Keratinocyte (primary cell): ENCODE results near the gene GLRX5. TPM values are rescaled to one million over a fixed set of nuclear protein-coding genes. Genes with fewer than 3 reads are reported as not detected.

Source experiments
- DNase-seq: peaks from one replicate; pipeline ENCODE4 v3.0.0-alpha.2; 2011; ENCODE audit warnings: low read depth, missing footprints, low spot score
- FAIRE-seq: peaks from 2 replicates; lab custom pipeline; 2011; peaks lifted over from hg19 to GRCh38; lab: Jason Lieb, UNC
- H2AFZ ChIP-seq: 2 replicates; pipeline ENCODE4 v1.6.0; 2012; ENCODE audit warnings: low read length, control low read depth, inconsistent platforms; ENCODE audit not compliant: control insufficient read depth
- H3K27ac ChIP-seq: 2 replicates; pipeline ENCODE4 v1.5.1; 2011; ENCODE audit warnings: low read length; ENCODE audit not compliant: control insufficient read depth, insufficient read depth
- H3K27me3 ChIP-seq: 3 replicates; pipeline ENCODE4 v1.6.0; 2011; ENCODE audit warnings: low read length; ENCODE audit not compliant: control insufficient read depth, insufficient read depth; ENCODE audit errors: extremely low read depth
- H3K36me3 ChIP-seq, 2 experiments: 2 replicates in 1 of 2; 3 replicates in 1 of 2; pipeline ENCODE4 v1.5.1; 2011; ENCODE audit warnings: low read length in 2 of 2, mild to moderate bottlenecking in 1 of 2; ENCODE audit not compliant: control insufficient read depth in 2 of 2, insufficient read depth in 2 of 2; ENCODE audit errors: extremely low read depth in 1 of 2
- H3K4me1 ChIP-seq: 3 replicates; pipeline ENCODE4 v1.5.1; 2011; ENCODE audit warnings: low read length; ENCODE audit not compliant: control insufficient read depth, insufficient read depth; ENCODE audit errors: extremely low read depth
- H3K4me2 ChIP-seq: 3 replicates; pipeline ENCODE4 v1.6.0; 2011; ENCODE audit warnings: low read depth, low read length; ENCODE audit not compliant: control insufficient read depth, insufficient read depth; ENCODE audit errors: extremely low read depth
- H3K4me3 ChIP-seq, 3 experiments: fragments of 200-600 bp in 1 of 3; sonication (generic) in 1 of 3; 2 replicates in 2 of 3; 3 replicates in 1 of 3; pipeline ENCODE4 v1.5.1; 2011 to 2016; ENCODE audit warnings: low read length in 3 of 3, mild to moderate bottlenecking in 3 of 3, control low read depth in 2 of 3, inconsistent platforms in 1 of 3, low read depth in 1 of 3, mixed read lengths in 1 of 3, mixed run types in 1 of 3, moderate library complexity in 1 of 3; ENCODE audit not compliant: control insufficient read depth in 2 of 3, insufficient read depth in 2 of 3; ENCODE audit errors: extremely low read depth in 1 of 3
- H3K79me2 ChIP-seq: 2 replicates; pipeline ENCODE4 v1.6.0; 2012; ENCODE audit warnings: low read length; ENCODE audit not compliant: control insufficient read depth, insufficient read depth
- H3K9ac ChIP-seq: 3 replicates; pipeline ENCODE4 v1.6.0; 2011; ENCODE audit warnings: low read length; ENCODE audit not compliant: control insufficient read depth, insufficient read depth; ENCODE audit errors: extremely low read depth
- H3K9me1 ChIP-seq: 3 replicates; pipeline ENCODE4 v1.6.0; 2011; ENCODE audit warnings: low read length; ENCODE audit not compliant: control insufficient read depth, insufficient read depth; ENCODE audit errors: extremely low read depth
- H3K9me3 ChIP-seq: 2 replicates; pipeline ENCODE4 v1.5.1; 2012; ENCODE audit warnings: low read depth, low read length; ENCODE audit not compliant: control insufficient read depth
- H4K20me1 ChIP-seq: 3 replicates; pipeline ENCODE4 v1.6.0; 2011; ENCODE audit warnings: low read length; ENCODE audit not compliant: control insufficient read depth, insufficient read depth; ENCODE audit errors: extremely low read depth
- EZH2 ChIP-seq: IDR thresholded peaks from one replicate; pipeline ENCODE4 v1.6.1; 2012; ENCODE audit warnings: inconsistent platforms, mild to moderate bottlenecking, low read length, moderate library complexity
- dilution Hi-C: fragments of 300-500 bp; cut with MboI; formaldehyde crosslinking; loops from one replicate; pipeline ENCODE4 v1.7.0; 2020; ENCODE audit warnings: low sequenced_read_pairs; ENCODE audit not compliant: extremely low pct_ligation_motif_present
- polyA plus RNA-seq, 5 experiments: library from polyadenylated mRNA; depleted of rRNA in 3 of 5; stranded (reverse) in 3 of 5; stranded (forward) in 1 of 5; unstranded in 1 of 5; fragments of >200 nt; gene quantifications; 1 replicate in 1 of 5; 2 replicates in 3 of 5; 3 replicates in 1 of 5; pipeline versions ENCODE4 v1.2.1 to v1.2.3, GENCODE V29; 2011 to 2012; ENCODE audit warnings: missing spikeins in 2 of 5, low read depth in 1 of 5, low replicate concordance in 1 of 5
- TF ChIP-seq, protein P1 (sequence below), 3 experiments: IDR thresholded peaks in 1 of 3; conservative IDR thresholded peaks in 1 of 3; optimal IDR thresholded peaks in 1 of 3; 2 replicates in 2 of 3; 3 replicates in 1 of 3; pipeline versions ENCODE3 to v1.5.1; 2011; ENCODE audit warnings: low read length in 3 of 3, mild to moderate bottlenecking in 3 of 3, moderate library complexity in 2 of 3, control low read depth in 1 of 3, inconsistent platforms in 1 of 3; ENCODE audit not compliant: insufficient read depth in 2 of 3; ENCODE audit errors: extremely low read depth in 1 of 3

GLRX5 gene
- polyA plus RNA-seq, 1 donor (not counting 4 experiments of a cell fraction or from before 2014, with no cell fraction given), result 60.9 TPM

GRCh38 chr14:95495076-95495475 is 39.8 kb upstream of the GLRX5 start:
- no peak overlapping the region for H3K27ac ChIP-seq
- DNase-seq (no peak), FAIRE-seq (no peak)
- H3K79me2 ChIP-seq, result no peaks in the 10 kb centered on the region
- H4K20me1 ChIP-seq, result no peaks in the 10 kb centered on the region
- H3K27me3 ChIP-seq, result no peaks in the 10 kb centered on the region
- no peaks in the 10 kb centered on the region for H3K9me1 ChIP-seq
- H3K9ac ChIP-seq, result no peak overlapping the region
- no peak overlapping the region for H3K4me2 ChIP-seq
- no peak overlapping the region for H3K4me3 ChIP-seq
- H3K4me1 ChIP-seq, result peaks cover 26% of the 10 kb centered on the region
- no peak overlapping the region for H2AFZ ChIP-seq
- no peaks in the 10 kb centered on the region for H3K36me3 ChIP-seq
- no peaks in the 10 kb centered on the region for H3K9me3 ChIP-seq
- dilution Hi-C loops, result no loop called here
- TF ChIP-seq, protein P1, sequence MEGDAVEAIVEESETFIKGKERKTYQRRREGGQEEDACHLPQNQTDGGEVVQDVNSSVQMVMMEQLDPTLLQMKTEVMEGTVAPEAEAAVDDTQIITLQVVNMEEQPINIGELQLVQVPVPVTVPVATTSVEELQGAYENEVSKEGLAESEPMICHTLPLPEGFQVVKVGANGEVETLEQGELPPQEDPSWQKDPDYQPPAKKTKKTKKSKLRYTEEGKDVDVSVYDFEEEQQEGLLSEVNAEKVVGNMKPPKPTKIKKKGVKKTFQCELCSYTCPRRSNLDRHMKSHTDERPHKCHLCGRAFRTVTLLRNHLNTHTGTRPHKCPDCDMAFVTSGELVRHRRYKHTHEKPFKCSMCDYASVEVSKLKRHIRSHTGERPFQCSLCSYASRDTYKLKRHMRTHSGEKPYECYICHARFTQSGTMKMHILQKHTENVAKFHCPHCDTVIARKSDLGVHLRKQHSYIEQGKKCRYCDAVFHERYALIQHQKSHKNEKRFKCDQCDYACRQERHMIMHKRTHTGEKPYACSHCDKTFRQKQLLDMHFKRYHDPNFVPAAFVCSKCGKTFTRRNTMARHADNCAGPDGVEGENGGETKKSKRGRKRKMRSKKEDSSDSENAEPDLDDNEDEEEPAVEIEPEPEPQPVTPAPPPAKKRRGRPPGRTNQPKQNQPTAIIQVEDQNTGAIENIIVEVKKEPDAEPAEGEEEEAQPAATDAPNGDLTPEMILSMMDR (optimal IDR thresholded peaks at IDR 0.05 in 1 of 3, IDR thresholded peaks at IDR 0.05 in 1 of 3, conservative IDR thresholded peaks at IDR 0.05 in 1 of 3; ENCODE audit: extremely low read depth in 1 of 3, insufficient read depth in 2 of 3, low read length in 3 of 3), result no peak
- TF ChIP-seq EZH2, result no peak

GRCh38 chr14:95495538-95496025 is 39.3 kb upstream of the GLRX5 start:
- H3K4me1 ChIP-seq, result peaks cover 21% of the 10 kb centered on the region
- no peak for TF ChIP-seq EZH2
- TF ChIP-seq, protein P1 (optimal IDR thresholded peaks at IDR 0.05 in 1 of 3, IDR thresholded peaks at IDR 0.05 in 1 of 3, conservative IDR thresholded peaks at IDR 0.05 in 1 of 3; ENCODE audit: extremely low read depth in 1 of 3, insufficient read depth in 2 of 3, low read length in 3 of 3), result no peak
- DNase-seq (no peak), FAIRE-seq (peak; percentile 87)
- H3K27ac ChIP-seq, result no peak overlapping the region
- H3K27me3 ChIP-seq, result no peaks in the 10 kb centered on the region
- H3K9me3 ChIP-seq, result no peaks in the 10 kb centered on the region
- dilution Hi-C loops, result no loop called here
- H2AFZ ChIP-seq, result peak overlapping the region; percentile 60
- H3K4me3 ChIP-seq, result no peak overlapping the region
- no peaks in the 10 kb centered on the region for H3K79me2 ChIP-seq
- no peaks in the 10 kb centered on the region for H3K36me3 ChIP-seq
- H3K4me2 ChIP-seq, result peak overlapping the region; percentile 13
- no peaks in the 10 kb centered on the region for H3K9me1 ChIP-seq
- no peak overlapping the region for H3K9ac ChIP-seq
- no peaks in the 10 kb centered on the region for H4K20me1 ChIP-seq
